ENCODE results near the gene CAPN1. TPM values are rescaled to one million over a fixed set of nuclear protein-coding genes. Genes with fewer than 3 reads are reported as not detected.

The CAPN1 gene
- total and polyA plus RNA-seq, 2 donors (not counting 1 experiment from before 2014, with no cell fraction given) = 192 to 202 TPM

GRCh38 chr11:65136515-65137096, 45.1 kb upstream of the CAPN1 start:
- ChIA-PET POLR2A (interaction anchor here (2.1 to 8.8 kb wide), 2 partner anchors 17 to 25 kb away, joined by 15 to 160 read pairs; partner anchors contain the start of genes FAU, MRPL49, TM7SF2 and ZNHIT2), CTCF (interaction anchor here (2.5 to 7.5 kb wide), 4 partner anchors 15 to 43 kb away, joined by 17 to 64 read pairs (median 29); partner anchors contain the start of genes CAPN1, FAU, MRPL49 and TM7SF2)
- no peak overlapping the region for H3K9ac ChIP-seq (ENCODE audit: low read length)
- Mint-ChIP-seq H3K4me1 (peaks cover 50% of the 10 kb centered on the region), H3K9me3 (ENCODE audit: insufficient read depth) (no peaks in the 10 kb centered on the region), H3K27ac (peak overlapping the region; percentile 83), H3K4me3 (peak overlapping the region; percentile 78), H3K27me3 (no peaks in the 10 kb centered on the region)
- DNase-seq (no peak), ATAC-seq (ENCODE audit: low read depth) (no peak)
- H3K4me3 ChIP-seq (ENCODE audit: control extremely low read depth in 1 of 5, extremely low read depth in 1 of 5, insufficient read depth in 1 of 5, low read depth in 2 of 5, low read length in 4 of 5) = no peak overlapping the region
- intact Hi-C loops (cut with micrococcal nuclease) = loop anchor here (5.0 kb wide), 1 partner anchor 334 kb away; the partner anchor contains the start of gene MAP4K2
- 94% methylated on average over 14 of the region's 15 CpGs for WGBS (ENCODE audit: insufficient coverage)
- H3K36me3 ChIP-seq (replicated peaks in 1 of 2; ENCODE audit: control extremely low read depth in 1 of 2, control insufficient read depth in 1 of 2, extremely low read depth in 1 of 2, insufficient read depth in 2 of 2, low read length in 1 of 2) = peaks cover 0 to 8% of the 10 kb centered on the region in 2 experiments
- H3K4me2 ChIP-seq (replicated peaks; ENCODE audit: low read depth, low read length, poor library complexity, severe bottlenecking) = no peak overlapping the region
- peaks cover 57% of the 10 kb centered on the region for H3K79me2 ChIP-seq (ENCODE audit: control insufficient read depth, insufficient read depth, low read length)
- H3K4me1 ChIP-seq (ENCODE audit: control insufficient read depth in 2 of 2, insufficient read depth in 2 of 2, low read length in 2 of 2) = peaks cover 16 to 37% of the 10 kb centered on the region in 2 donors
- H4K20me1 ChIP-seq (ENCODE audit: control insufficient read depth, insufficient read depth, low read length, poor library complexity, severe bottlenecking) = peaks cover 24% of the 10 kb centered on the region
- no peaks in the 10 kb centered on the region for H3K9me3 ChIP-seq (ENCODE audit: control extremely low read depth in 1 of 3, control insufficient read depth in 2 of 3, insufficient read depth in 1 of 3, low read length in 2 of 3)
- no peak overlapping the region for H2AFZ ChIP-seq (ENCODE audit: insufficient read depth, low read depth, low read length, poor library complexity, severe bottlenecking)
- H3K27me3 ChIP-seq (replicated peaks in 1 of 4; ENCODE audit: control extremely low read depth in 1 of 4, control insufficient read depth in 3 of 4, insufficient read depth in 4 of 4, low read length in 3 of 4) = no peaks in the 10 kb centered on the region
- H3K27ac ChIP-seq (ENCODE audit: low read length in 2 of 2) = peak overlapping the region in 1 of 2 donors; percentile 99
- no peak for TF ChIP-seq CTCF (IDR thresholded peaks at IDR 0.05)
- no peak for TF ChIP-seq EZH2 (IDR thresholded peaks at IDR 0.05; ENCODE audit: borderline replicate concordance, insufficient read depth, low read depth, low read length, poor library complexity, severe bottlenecking)

GRCh38 chr11:65141896-65142494, 39.7 kb upstream of the CAPN1 start:
- Histone ChIP-seq H3K4me1 (ENCODE audit: control insufficient read depth in 2 of 2, insufficient read depth in 2 of 2, low read length in 2 of 2) (peaks cover 17 to 25% of the 10 kb centered on the region in 2 donors), H3K4me3 (ENCODE audit: control extremely low read depth in 1 of 5, extremely low read depth in 1 of 5, insufficient read depth in 1 of 5, low read depth in 2 of 5, low read length in 4 of 5) (no peak overlapping the region), H2AFZ (ENCODE audit: insufficient read depth, low read depth, low read length, poor library complexity, severe bottlenecking) (no peak overlapping the region), H3K9ac (ENCODE audit: low read length) (no peak overlapping the region), H4K20me1 (ENCODE audit: control insufficient read depth, insufficient read depth, low read length, poor library complexity, severe bottlenecking) (no peaks in the 10 kb centered on the region), H3K27ac (ENCODE audit: low read length in 2 of 2) (no peak overlapping the region), H3K4me2 (replicated peaks; ENCODE audit: low read depth, low read length, poor library complexity, severe bottlenecking) (no peak overlapping the region), H3K9me3 (ENCODE audit: control extremely low read depth in 1 of 3, control insufficient read depth in 2 of 3, insufficient read depth in 1 of 3, low read length in 2 of 3) (no peaks in the 10 kb centered on the region), H3K27me3 (replicated peaks in 1 of 4; ENCODE audit: control extremely low read depth in 1 of 4, control insufficient read depth in 3 of 4, insufficient read depth in 4 of 4, low read length in 3 of 4) (no peaks in the 10 kb centered on the region), H3K36me3 (replicated peaks in 1 of 2; ENCODE audit: control extremely low read depth in 1 of 2, control insufficient read depth in 1 of 2, extremely low read depth in 1 of 2, insufficient read depth in 2 of 2, low read length in 1 of 2) (no peaks in the 10 kb centered on the region), H3K79me2 (ENCODE audit: control insufficient read depth, insufficient read depth, low read length) (peaks cover 21% of the 10 kb centered on the region)
- POLR2A ChIA-PET = no interaction called here
- WGBS (ENCODE audit: insufficient coverage) = 52% methylated on average over 5 of the region's 7 CpGs
- Mint-ChIP-seq H3K4me3 (no peak overlapping the region), H3K9me3 (ENCODE audit: insufficient read depth) (no peaks in the 10 kb centered on the region), H3K27me3 (no peaks in the 10 kb centered on the region), H3K4me1 (peaks cover 32% of the 10 kb centered on the region), H3K27ac (no peak overlapping the region)
- ATAC-seq (ENCODE audit: low read depth) (no peak), DNase-seq (no peak)
- CTCF ChIA-PET = no interaction called here
- intact Hi-C loops (cut with micrococcal nuclease) = no loop called here
- no peak for TF ChIP-seq EZH2 (IDR thresholded peaks at IDR 0.05; ENCODE audit: borderline replicate concordance, insufficient read depth, low read depth, low read length, poor library complexity, severe bottlenecking)
- no peak for TF ChIP-seq CTCF (IDR thresholded peaks at IDR 0.05)
